ENCODE measurements around the gene MCU.

GRCh38 chr10:72720814-72721660 is 29.1 kb downstream of the MCU start:
- TF ChIP-seq CTCF (IDR thresholded peaks at IDR 0.05) (no peak), POLR2A (IDR thresholded peaks at IDR 0.05) (no peak)

All from stomach (tissue), 4 donors.